Ovary (tissue), 9 donors: ENCODE measurements around the gene CHD1. TPM values are rescaled to one million over a fixed set of nuclear protein-coding genes. Genes with fewer than 3 reads are reported as not detected.

Experiments used
- DNase-seq, 5 donors: peaks; one replicate each; pipeline ENCODE4 v3.0.0-alpha.2; 2019 to 2020
- H3K27ac ChIP-seq, 2 donors: fragments of 200-600 bp; one replicate each; pipeline versions ENCODE4 v1.5.1 to v1.8.0; 2019 to 2022
- H3K27me3 ChIP-seq: fragments of 200-600 bp; one replicate; pipeline ENCODE4 v1.8.0; 2022
- H3K36me3 ChIP-seq: fragments of 200-600 bp; sonication (generic); one replicate; pipeline ENCODE4 v1.5.1; 2019
- H3K4me1 ChIP-seq: one replicate; pipeline ENCODE4 v1.8.1; 2013; ENCODE audit warnings: mild to moderate bottlenecking, moderate library complexity; ENCODE audit not compliant: insufficient read depth
- H3K4me3 ChIP-seq: fragments of 200-600 bp; sonication (generic); one replicate; pipeline ENCODE4 v1.5.1; 2017
- H3K9me3 ChIP-seq, 2 donors: fragments of 200-600 bp in 1 of 2; sonication (generic) in 1 of 2; one replicate each; pipeline versions ENCODE4 v1.5.1 to v1.8.1; 2013 to 2019; ENCODE audit warnings: mild to moderate bottlenecking in 1 of 2, moderate library complexity in 1 of 2
- CTCF ChIP-seq, 3 donors: fragments of 450-650 bp in 2 of 3; fragments of 200-600 bp in 1 of 3; IDR thresholded peaks; one replicate each; pipeline versions ENCODE4 v1.5.1 to v1.8.0; 2016 to 2022; ENCODE audit warnings: antibody characterized with exemption in 3 of 3, mild to moderate bottlenecking in 1 of 3
- EP300 ChIP-seq: sonication (generic); formaldehyde crosslinking; IDR thresholded peaks from one replicate; pipeline ENCODE4 v1.6.1; 2017; ENCODE audit warnings: antibody characterized with exemption
- POLR2A ChIP-seq: fragments of 450-650 bp; IDR thresholded peaks from one replicate; pipeline ENCODE4 v1.6.1; 2017; ENCODE audit warnings: antibody characterized with exemption, mild to moderate bottlenecking, moderate library complexity
- WGBS, 3 donors: extraction: QIAGEN DNeasy Blood & Tissue Kit in 1 of 3; methylation state at CpG; one replicate each; pipeline versions ENCODE4 v1.1.5 to v1.1.7; 2013 to 2017; 5-methylcytosine and 5-hydroxymethylcytosine counted together
- intact Hi-C, 4 donors: fragments of 100-400 bp; cut with DNase I; formaldehyde crosslinking; loops; one replicate each; pipeline versions ENCODE4 v1.11.0 to v1.15.1; 2022 to 2023
- polyA plus RNA-seq, 2 donors: library from polyadenylated mRNA; stranded (reverse); fragments of 200-250 nt in 1 of 2; fragments of 350-450 nt in 1 of 2; fragmentation: Illumina TruSeq in 1 of 2; extraction: RNeasy Lipid Tissue Mini Kit (QIAGEN cat#74804) in 1 of 2; gene quantifications; one replicate each; pipeline ENCODE4 v1.2.3, GENCODE V29; 2013 to 2014
- total RNA-seq, 7 donors: library from RNA; depleted of rRNA in 2 of 7; stranded (reverse); fragments of >200 nt in 2 of 7; fragmentation: NEBNext Ultra II Directional in 3 of 7; extraction: Animal tissue kit (Norgen Biotek cat#: 25700) in 3 of 7; gene quantifications; one replicate each; pipeline versions ENCODE4 v1.1.0 to v1.2.4, GENCODE V29; 2016 to 2023
- donor health status: DM: no; HTN: no; CAD: no; lungs with moderate emphysema.
- donor health status: DM: no; HTN: no; CAD: no.
- donor health status: Bipolar disorder and iron deficiency.
- donor health status: DM: yes; HTN: yes; CAD: no.
- donor health status: DM: no; HTN: no; CAD: no.
- donor health status: DM: yes; HTN: yes; CAD: no.

CHD1 gene
- total and polyA plus RNA-seq, 9 donors: 19.6 to 75.8 (median 46.5) TPM

DNA sequence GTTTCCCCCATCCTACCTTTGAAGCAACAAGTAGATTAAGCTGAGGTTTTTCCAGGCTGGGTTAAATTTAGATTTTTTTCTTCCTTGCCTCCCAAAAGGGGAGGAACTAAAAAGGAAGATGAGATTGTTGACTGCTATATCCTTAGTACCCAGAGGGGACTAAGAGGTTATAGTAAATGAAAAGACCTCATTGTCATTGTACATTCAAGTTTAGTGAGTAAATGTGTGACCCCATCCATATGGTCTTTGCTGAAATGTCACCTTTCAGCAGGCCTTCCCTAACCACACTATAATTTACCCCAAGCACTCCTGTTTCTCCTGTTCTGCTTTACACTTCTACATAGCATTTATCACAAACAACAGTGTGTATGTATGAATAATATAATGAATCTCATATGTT is 35.8 kb upstream of the CHD1 start:
- Histone ChIP-seq H3K4me1 (no peaks in the 10 kb centered on the region), H3K27ac (no peak overlapping the region), H3K27me3 (no peaks in the 10 kb centered on the region), H3K4me3 (no peak overlapping the region), H3K36me3 (no peaks in the 10 kb centered on the region), H3K9me3 (no peaks in the 10 kb centered on the region)
- no peak for DNase-seq
- TF ChIP-seq POLR2A (no peak), CTCF (IDR thresholded peaks at IDR 0.05) (no peak), EP300 (no peak)
- intact Hi-C loops: loop anchor here in 1 of 4 donors (5.0 kb wide), 1 partner anchor 772 kb away; no protein-coding TSS in a partner anchor

DNA sequence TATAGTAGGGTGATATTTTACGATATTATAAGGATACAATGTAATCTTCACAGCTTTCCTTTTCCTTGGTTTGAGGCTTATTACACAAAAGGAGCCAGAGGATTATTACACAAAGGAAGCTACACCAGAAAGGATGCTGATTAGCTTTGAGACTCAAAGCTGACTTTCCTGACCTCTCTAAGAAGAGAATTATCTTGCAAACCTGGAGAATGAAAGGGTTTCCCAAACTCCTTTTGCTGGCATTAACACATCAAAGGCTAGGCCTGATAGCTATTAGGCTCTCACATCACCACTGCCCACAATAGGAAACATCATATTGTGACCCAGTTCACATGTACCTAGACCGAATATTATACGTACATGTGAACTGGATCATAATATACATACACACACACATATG is 34.2 kb upstream of the CHD1 start:
- intact Hi-C loops: loop anchor here in 1 of 4 donors (5.0 kb wide), 1 partner anchor 771 kb away; no protein-coding TSS in a partner anchor

GRCh38 chr5:98962587-98962986 is 33.8 kb upstream of the CHD1 start:
- TF ChIP-seq POLR2A (no peak), EP300 (no peak), CTCF (IDR thresholded peaks at IDR 0.05) (no peak)
- Histone ChIP-seq H3K27ac (no peak overlapping the region), H3K27me3 (no peaks in the 10 kb centered on the region), H3K4me3 (no peak overlapping the region), H3K4me1 (no peaks in the 10 kb centered on the region), H3K9me3 (no peaks in the 10 kb centered on the region), H3K36me3 (no peaks in the 10 kb centered on the region)
- no peak for DNase-seq
- intact Hi-C loops: loop anchor here in 1 of 4 donors (5.0 kb wide), 1 partner anchor 770 kb away; no protein-coding TSS in a partner anchor

More for the DNA sequence above, 34.2 kb upstream of the CHD1 start:
- DNase-seq: no peak
- Histone ChIP-seq H3K36me3 (no peaks in the 10 kb centered on the region), H3K4me1 (no peaks in the 10 kb centered on the region), H3K27me3 (no peaks in the 10 kb centered on the region), H3K9me3 (no peaks in the 10 kb centered on the region), H3K27ac (no peak overlapping the region), H3K4me3 (no peak overlapping the region)
- TF ChIP-seq POLR2A (no peak), CTCF (IDR thresholded peaks at IDR 0.05) (no peak), EP300 (no peak)
- 77 to 79% (median 78%) methylated on average over 3 of the region's 3 CpGs for WGBS, 3 donors

DNA sequence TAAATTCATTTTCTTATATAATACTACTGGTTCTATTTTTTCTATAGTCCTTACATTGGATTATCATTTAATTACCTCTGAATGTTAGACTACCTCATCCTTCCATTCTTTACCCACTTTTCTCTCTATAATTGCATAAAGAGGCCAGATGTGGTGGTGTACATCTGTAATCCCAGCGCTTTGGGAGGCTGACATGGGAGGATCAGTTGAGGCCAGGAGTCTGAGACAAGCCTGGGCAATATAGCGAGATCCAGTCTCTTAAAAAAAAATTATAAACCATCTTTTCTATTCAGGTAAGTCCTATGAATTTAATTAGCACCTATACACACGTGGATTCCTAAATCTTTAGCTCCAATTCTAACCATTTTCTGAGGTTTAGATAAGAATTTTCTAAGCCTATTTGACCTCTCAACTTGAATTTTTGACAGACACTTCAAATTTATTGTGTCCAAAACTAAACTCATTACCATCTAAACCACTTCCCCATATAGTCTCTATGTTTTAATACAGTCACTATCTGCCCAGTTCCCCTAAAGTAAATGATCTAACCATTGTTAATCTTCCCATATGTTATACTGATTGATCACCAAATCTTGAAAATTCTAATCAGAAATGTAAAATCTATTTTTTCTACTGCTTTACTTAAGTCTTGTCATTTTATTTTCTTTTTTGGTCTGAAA is 33.0 kb upstream of the CHD1 start:
- Histone ChIP-seq H3K36me3 (no peaks in the 10 kb centered on the region), H3K9me3 (no peaks in the 10 kb centered on the region), H3K4me3 (no peak overlapping the region), H3K27ac (no peak overlapping the region), H3K4me1 (no peaks in the 10 kb centered on the region), H3K27me3 (no peaks in the 10 kb centered on the region)
- intact Hi-C loops: loop anchor here in 1 of 4 donors (5.0 kb wide), 1 partner anchor 770 kb away; no protein-coding TSS in a partner anchor
- DNase-seq: no peak
- WGBS, 3 donors: 91 to 94% (median 93%) methylated on average over 3 of the region's 3 CpGs
- TF ChIP-seq POLR2A (no peak), CTCF (IDR thresholded peaks at IDR 0.05) (no peak), EP300 (no peak)
